ENCODE results near the gene KCNJ5. TPM values are rescaled to one million over a fixed set of nuclear protein-coding genes. Genes with fewer than 3 reads are reported as not detected.

Gene KCNJ5
- total RNA-seq, 1 experiment from 2014 or later: 0.22 TPM

DNA sequence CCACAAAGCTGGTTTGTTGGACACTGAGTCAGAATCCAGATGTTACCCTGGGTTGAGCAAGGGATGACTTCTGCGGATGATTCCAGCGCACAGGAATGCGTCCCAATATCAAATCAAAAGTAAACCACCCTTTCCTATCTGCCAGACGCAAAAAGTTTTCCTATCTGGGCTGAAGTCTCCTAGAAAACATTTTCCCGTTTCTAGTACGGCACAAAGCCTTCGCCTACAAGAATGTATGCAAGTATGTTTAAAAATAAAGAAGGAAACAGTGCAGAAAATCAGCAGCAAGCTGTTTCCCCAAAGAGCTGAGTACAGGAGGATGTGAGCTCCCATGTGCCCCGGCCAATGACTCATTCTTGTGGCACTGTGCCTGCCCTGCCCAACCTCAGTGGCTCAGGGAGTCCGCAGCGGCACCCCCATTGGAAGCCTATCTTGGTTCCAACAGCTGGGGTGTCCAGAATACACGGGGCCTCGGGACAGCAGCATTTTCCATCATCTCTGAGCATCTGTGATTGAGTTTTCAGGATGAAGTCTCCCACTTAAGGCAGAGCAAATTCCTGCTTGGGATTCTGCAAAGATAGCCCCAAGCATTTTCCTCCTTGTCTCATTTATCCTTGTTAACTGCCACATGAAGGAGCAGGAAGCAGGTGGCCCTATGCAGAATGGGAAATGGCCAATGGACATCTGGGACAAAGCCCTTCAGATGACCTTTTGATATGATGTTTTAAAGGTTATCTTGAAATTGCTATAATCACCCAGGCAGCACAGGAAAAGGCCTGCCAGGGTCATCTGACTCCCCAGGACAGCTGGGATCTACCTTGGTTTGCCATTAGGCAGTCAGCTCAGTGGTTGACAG lies 17.5 kb downstream of the KCNJ5 start:
- CTCF ChIA-PET: interaction anchor here (1.5 to 10.5 kb wide), 2 partner anchors 20 to 28 kb away, joined by 3 to 245 read pairs; partner anchors contain the start of gene KCNJ5
- DNase-seq (ENCODE audit: low spot score) (no peak), ATAC-seq (no peak)
- no peak overlapping the region for H3K27ac Mint-ChIP-seq
- no peaks in the 10 kb centered on the region; the same call in 1 of the 2 replicates for H3K36me3 Mint-ChIP-seq
- H3K4me1 Mint-ChIP-seq: peaks cover 14% of the 10 kb centered on the region
- TF ChIP-seq ZNF416 (CRISPR knock-in tag; IDR thresholded peaks at IDR 0.05) (no peak), HMGXB4 (CRISPR knock-in tag; IDR thresholded peaks at IDR 0.05) (no peak), MYBL2 (CRISPR knock-in tag; IDR thresholded peaks at IDR 0.05) (no peak), PRRX2 (CRISPR knock-in tag; IDR thresholded peaks at IDR 0.05) (no peak), OVOL2 (CRISPR knock-in tag; IDR thresholded peaks at IDR 0.05; ENCODE audit: borderline replicate concordance) (no peak), ZNF232 (CRISPR knock-in tag; IDR thresholded peaks at IDR 0.05) (no peak), RELA (CRISPR knock-in tag; IDR thresholded peaks at IDR 0.05; ENCODE audit: borderline replicate concordance) (no peak), ZMAT4 (CRISPR knock-in tag; IDR thresholded peaks at IDR 0.05) (no peak), TEAD1 (CRISPR knock-in tag; IDR thresholded peaks at IDR 0.05) (no peak), FOXJ3 (CRISPR knock-in tag; IDR thresholded peaks at IDR 0.05; ENCODE audit: borderline replicate concordance) (no peak)
- peaks cover 73% of the 10 kb centered on the region for H3K27me3 Mint-ChIP-seq (ENCODE audit: low read depth)
- no peak overlapping the region for H3K4me3 Mint-ChIP-seq
- H3K9me3 Mint-ChIP-seq: peaks cover 10% of the 10 kb centered on the region
- POLR2A ChIA-PET: no interaction called here

GRCh38 chr11:128909438-128910125 lies 18.4 kb downstream of the KCNJ5 start:
- POLR2A ChIA-PET: no interaction called here
- Mint-ChIP-seq H3K27me3 (ENCODE audit: low read depth) (peaks cover 67% of the 10 kb centered on the region), H3K36me3 (no peaks in the 10 kb centered on the region; the same call in 1 of the 2 replicates), H3K9me3 (peaks cover 10% of the 10 kb centered on the region), H3K27ac (no peak overlapping the region), H3K4me1 (peaks cover 4% of the 10 kb centered on the region), H3K4me3 (no peak overlapping the region)
- CTCF ChIA-PET: interaction anchor here (1.2 to 10.5 kb wide), 4 partner anchors 11 to 47 kb away, joined by 3 to 245 read pairs (median 4); partner anchors contain the start of gene KCNJ5
- ATAC-seq (no peak), DNase-seq (ENCODE audit: low spot score) (no peak)
- TF ChIP-seq ZNF532 (CRISPR knock-in tag; IDR thresholded peaks at IDR 0.05; ENCODE audit: borderline replicate concordance) (no peak), FOXJ3 (CRISPR knock-in tag; IDR thresholded peaks at IDR 0.05; ENCODE audit: borderline replicate concordance) (no peak), TEAD4 (CRISPR knock-in tag; IDR thresholded peaks at IDR 0.05) (no peak), ZMAT4 (CRISPR knock-in tag; IDR thresholded peaks at IDR 0.05) (no peak), CREM (CRISPR knock-in tag; IDR thresholded peaks at IDR 0.05) (no peak), NR2C2 (CRISPR knock-in tag; IDR thresholded peaks at IDR 0.05) (no peak), ZNF121 (CRISPR knock-in tag; IDR thresholded peaks at IDR 0.05) (no peak), ZNF425 (CRISPR knock-in tag; conservative IDR thresholded peaks at IDR 0.05) (no peak)
- TF ChIP-seq, protein P1, sequence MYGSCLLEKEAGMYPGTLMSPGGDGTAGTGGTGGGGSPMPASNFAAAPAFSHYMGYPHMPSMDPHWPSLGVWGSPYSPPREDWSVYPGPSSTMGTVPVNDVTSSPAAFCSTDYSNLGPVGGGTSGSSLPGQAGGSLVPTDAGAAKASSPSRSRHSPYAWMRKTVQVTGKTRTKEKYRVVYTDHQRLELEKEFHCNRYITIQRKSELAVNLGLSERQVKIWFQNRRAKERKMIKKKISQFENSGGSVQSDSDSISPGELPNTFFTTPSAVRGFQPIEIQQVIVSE (CRISPR knock-in tag; IDR thresholded peaks at IDR 0.05; ENCODE audit: borderline replicate concordance): no peak
- TF ChIP-seq, protein P2, sequence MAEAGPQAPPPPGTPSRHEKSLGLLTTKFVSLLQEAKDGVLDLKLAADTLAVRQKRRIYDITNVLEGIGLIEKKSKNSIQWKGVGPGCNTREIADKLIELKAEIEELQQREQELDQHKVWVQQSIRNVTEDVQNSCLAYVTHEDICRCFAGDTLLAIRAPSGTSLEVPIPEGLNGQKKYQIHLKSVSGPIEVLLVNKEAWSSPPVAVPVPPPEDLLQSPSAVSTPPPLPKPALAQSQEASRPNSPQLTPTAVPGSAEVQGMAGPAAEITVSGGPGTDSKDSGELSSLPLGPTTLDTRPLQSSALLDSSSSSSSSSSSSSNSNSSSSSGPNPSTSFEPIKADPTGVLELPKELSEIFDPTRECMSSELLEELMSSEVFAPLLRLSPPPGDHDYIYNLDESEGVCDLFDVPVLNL (CRISPR knock-in tag; IDR thresholded peaks at IDR 0.05; ENCODE audit: borderline replicate concordance, low read depth): no peak
- TF ChIP-seq, protein P3, sequence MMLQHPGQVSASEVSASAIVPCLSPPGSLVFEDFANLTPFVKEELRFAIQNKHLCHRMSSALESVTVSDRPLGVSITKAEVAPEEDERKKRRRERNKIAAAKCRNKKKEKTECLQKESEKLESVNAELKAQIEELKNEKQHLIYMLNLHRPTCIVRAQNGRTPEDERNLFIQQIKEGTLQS (CRISPR knock-in tag; conservative IDR thresholded peaks at IDR 0.05): no peak

All from WTC11 (cell line).